NCI-H446 treated with DMSO at 0.1 percent for 48 hours (cell line): ENCODE measurements around the gene ABCB10.
"Not testable (repeated sequence)": the region's sequence is repeated elsewhere in the genome, so short reads cannot be mapped to it uniquely, and the experiment has no call there.

Source experiments
- DNase-seq: peaks from one replicate; lab custom pipeline; 2025; lab: John Stamatoyannopoulos, UW

ABCB10 gene

DNA sequence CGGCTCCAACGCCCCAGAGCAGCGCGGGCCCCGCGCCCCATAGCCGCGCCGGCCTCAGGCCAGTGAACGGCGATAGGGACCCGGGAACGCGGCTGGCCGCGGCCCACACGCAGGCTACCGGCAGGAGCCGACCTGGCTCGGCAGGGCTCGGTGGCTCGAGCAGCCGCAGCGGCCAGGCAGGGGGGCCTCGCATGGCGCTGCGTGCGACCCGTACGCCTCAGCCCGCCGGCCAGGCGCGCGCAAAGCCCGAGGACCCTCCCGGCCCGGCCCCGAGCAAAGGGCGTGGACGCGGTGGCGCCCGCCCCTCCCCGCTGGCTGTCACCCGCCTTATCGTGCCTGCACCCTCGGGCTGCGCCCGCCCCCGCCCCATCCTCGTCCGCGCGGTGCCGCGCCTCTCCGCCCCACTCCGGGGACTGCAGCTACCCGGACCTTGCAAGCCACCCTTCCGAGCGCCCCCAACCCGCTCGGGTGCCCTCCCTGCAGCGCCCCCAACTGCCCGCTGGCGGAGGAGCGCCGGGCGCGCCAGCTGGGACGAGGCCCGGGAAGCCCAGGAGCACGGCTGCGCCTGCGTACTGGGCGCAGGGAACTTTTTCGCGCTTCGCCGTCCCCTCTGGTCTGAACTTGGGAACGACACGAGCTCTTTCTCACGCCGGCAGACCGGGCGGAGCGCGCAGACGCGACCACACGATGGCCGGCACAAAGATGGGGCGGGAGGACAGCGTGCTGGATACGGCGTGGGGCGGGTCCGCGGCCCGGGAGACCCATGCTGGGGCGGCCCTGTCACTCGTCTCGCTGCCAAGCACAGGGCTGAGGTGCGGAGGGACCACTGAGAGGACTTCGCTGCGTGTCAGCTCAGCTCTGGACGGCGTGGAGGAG lies at the start of gene ABCB10:
ABCB10 (minus strand) TSS at position 248 of the 876 bp plus-strand sequence; CDS start at position 193, 55 bp downstream.
- DNase-seq: peak; percentile 95

DNA sequence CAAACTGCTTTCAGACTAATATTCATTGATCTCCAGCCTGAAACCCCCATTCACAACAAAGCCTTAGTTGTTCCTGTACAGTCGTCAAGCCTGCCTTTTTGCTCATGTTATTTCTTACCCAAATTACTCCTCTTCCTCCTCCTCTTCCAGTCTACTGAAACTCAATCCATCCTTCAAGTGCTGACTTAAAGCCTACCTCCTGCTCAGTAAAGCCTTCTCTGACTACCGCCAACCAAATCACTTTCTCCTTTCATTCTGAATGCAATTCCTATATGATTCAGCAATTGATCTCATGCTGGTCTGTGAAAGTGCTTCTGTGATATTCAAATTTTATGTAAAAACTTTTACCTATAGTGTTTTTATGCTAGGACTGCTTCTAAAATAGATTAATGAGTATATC lies 48.9 kb upstream of the ABCB10 start:
- DNase-seq: no peak

DNA sequence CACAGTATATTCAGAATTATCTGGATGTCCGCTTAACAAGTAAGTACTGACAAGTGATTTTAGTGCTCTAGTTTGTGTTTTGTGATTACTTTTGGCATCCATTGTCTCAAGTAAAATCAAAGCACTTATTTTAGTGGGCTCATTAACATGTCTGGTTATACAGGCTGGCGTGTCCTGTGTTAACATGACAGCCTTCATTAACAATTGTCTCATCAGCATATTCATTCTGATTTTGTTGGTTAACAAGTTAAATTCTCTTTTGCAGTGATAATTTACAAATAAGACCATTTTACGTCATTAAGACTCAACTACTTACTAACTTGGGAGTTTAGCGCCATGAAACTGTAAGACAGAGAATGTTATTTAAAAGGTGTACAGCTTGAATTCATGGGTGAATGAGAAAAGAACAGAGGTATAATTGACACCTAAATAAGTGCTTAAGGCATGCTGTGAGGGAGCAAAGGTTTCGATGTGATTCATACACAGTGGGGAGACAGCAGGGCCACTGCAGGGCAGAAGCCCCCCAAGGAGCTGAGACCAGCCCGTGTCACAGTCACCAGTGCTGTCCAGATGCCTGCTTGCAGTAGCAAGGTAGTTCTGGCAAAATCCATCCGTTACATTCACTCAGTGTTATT lies 45.0 kb upstream of the ABCB10 start:
- no peak for DNase-seq

DNA sequence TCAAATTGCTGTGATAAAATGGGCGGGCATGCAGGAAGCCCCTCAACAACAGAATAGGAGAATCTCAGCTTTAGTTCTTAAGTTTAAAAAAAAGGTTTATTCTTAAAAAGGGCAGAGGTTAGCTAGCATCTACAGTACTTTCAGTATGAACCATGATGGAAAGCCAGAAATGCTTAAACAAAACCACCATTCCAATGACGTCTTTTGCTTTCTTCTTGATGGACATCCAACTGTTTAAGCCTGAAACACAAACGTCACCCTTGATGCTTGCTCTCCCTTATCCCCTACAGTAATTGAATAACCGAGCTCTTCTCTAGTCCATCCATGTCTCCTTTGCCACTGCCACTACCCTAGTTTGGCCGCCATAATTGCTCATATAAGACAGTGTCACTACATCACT lies 41.7 kb upstream of the ABCB10 start:
- DNase-seq: no peak

DNA sequence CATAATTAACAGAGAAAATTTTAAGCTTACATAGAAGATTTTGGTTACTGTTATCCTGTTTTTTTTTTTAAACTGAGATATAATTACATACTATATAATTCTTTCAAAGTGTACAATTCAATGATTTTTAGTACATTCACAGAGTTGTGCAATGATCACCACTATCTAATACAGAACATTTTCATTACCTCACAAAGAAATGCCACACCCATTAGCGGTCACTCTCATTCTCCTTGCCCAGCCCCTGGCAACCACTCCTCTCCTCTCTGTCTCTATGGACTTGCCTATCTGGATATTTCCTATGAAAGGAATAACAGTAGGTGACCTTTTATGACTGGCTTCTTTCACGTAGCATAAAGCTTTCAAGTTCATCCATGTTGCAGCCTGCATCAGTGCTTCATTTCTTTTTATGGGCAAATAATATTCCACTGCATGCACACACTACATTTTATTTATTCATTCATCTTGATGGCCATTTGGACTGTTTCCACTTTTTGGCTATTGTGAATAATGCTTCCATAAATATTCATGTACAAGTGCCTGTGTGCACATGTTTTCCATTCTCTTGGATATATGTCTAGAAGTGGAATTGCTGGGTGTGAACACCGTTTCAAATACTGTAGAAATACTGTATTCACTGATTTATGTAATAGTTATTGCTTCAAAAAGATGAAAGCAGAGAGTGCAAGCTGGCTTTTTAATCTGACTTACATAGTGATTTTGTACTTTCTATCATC lies 40.9 kb upstream of the ABCB10 start:
- no peak for DNase-seq

DNA sequence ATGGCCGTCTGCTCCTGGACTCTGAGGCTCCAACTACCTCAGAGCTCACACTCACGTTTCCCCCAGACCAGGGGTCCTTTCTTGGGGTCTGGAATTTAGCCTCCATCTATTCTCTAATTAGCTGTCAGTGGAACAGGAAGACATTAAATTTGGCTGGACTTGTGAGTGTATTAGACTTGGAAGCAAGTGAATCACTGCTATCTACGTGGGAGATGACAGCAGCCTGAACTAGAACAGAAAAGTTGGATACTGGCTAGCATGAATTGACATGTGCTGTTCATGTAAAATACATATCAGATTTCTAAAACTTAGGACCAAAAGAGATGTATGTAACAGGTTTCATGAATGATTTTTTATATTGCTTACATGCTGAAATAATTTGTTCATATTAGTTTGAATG lies 39.4 kb upstream of the ABCB10 start:
- DNase-seq: no peak

DNA sequence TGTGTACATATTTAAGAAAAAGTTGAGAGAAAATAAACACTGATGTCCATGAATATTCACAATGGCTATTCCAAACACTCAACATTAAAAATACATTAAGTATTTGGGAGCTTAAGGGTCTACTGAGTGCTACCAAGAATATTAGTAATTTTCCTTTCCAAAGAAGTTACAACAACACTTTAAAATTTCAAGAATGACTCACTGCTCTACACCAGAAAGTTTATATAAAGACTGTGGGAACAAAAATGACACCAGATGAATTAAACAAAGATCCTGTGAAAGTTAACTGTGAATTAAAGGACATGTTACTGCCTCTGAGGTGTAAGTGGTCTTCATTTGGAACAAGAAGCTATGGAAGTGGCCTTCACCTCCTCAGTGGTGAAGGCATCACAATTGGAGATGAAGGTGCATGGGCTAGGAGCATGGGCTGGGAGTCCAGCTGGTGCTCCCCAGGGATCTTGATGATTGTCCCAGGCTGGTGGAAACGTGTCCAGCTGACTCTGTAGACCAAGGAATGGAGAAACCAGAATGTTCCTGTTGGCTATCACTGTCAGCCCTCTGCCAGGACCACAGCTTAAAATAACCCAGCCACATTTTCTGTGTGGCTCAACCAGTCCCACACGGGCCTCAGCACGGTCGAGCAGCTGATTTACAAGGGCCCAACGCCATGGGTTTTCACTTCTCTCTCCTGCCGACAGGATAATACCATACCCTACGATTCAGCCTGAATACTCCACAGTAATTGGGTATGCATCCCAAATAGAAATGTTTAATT lies 38.6 kb upstream of the ABCB10 start:
- no peak for DNase-seq

DNA sequence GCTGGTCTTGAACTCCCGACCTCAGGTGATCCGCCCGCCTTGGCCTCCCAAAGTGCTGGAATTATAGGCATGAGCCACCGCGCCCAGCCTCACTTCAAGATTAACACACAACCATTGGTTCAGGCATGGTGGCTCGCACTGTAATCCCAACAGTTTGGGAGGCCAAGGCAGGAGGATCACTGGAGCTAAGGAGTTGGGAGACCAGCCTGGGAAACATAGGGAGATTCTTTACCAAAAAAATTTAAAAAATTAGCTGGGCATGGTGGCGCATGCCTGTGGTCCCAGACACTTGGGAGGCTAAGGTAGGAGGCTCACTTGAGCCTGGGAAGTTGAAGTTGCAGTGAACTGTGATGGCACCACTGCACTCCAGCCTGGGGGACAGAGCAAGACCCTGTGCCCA lies 37.4 kb upstream of the ABCB10 start:
- not testable (repeated sequence) for DNase-seq

DNA sequence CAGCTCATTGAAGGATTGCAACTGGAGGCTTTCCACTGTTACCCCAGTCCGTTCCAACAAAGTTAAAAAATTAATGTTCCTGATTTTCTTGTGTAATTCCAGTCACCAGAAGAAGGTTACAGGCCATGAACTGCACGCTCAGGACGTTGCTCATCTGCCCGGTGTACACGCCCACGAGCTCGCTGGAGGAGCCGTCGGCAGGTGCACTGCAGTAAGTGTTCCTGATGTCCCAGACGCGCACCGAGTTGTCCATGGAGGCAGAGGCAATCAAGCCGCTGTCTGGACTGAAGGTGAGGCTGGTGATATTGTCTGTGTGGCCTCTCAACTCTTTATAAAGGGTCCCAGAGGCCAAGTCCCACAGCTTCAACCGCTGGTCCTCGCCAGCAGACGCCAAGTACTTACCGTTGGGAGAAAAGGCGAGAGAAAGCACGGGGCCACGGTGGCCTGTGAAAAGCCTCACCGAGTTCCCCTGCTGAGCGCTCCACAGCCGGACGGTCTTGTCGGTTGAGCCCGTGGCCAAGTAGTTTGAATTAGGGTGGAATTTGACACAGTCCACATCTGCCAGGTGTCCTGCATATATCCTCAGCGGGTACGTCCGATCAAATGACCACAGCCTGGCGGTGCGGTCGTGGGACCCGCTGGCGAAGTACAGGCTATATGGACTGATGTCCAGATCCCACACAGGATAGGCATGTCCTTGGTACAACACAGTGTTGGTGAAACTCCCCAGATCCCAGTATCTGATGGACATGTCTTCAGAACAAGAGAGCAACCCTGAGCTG lies 35.9 kb upstream of the ABCB10 start:
- DNase-seq: no peak

DNA sequence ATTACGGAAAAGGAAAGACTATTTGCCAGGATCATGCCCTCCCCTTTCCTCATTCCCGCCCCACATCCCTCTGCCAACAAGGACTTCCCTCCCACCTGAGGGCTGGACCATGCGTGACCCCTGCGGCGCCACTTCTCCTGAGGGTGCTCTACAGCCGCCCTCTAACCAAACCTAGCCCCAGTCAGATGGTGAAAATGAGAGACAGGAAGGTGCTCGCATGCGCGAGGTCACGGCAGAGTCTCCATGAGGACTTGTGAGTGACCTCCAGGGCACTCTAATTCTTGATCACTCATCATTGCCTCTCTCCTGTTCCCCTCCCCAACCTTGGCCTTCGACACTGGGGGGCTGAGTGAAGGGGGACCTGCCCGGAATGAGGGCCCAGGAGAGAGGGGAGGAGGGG lies 35.3 kb upstream of the ABCB10 start:
- no peak for DNase-seq

DNA sequence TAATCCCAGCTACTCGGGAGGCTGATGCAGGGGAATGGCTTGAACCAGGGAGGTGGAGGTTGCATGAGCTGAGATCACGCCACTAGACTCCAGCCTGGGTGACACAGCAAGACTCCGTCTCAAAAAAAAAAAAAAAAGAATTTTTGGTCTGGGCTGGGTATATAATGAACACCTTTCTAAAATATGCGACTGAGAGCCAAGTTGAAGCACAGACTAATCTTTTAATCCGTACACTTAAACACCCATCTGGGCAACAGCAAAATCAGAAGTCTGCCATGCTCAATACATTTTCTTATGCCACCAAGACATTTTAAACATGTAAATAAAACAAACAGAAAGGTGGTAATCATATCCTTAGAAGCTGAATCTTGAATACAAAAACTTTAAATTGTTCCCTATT lies 31.6 kb upstream of the ABCB10 start:
- DNase-seq: no peak

DNA sequence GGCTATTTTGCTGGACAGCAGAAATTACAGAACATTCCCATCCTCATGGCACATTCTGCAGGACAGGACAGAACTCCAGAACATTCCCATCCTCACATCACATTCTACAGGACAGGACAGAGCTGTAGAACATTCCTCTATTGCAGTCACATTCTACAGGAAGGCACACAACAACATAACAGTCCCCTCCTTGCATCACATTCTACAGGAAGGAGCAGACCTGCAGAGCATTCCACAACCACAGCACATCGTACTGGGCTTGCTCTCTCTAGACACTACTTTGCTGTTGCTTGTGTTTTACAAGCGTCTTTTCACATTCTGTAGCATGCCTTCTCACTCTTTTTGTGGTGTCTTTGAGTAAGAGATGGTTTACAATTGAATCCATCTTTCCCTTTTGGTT lies 26.8 kb upstream of the ABCB10 start:
- DNase-seq: no peak

DNA sequence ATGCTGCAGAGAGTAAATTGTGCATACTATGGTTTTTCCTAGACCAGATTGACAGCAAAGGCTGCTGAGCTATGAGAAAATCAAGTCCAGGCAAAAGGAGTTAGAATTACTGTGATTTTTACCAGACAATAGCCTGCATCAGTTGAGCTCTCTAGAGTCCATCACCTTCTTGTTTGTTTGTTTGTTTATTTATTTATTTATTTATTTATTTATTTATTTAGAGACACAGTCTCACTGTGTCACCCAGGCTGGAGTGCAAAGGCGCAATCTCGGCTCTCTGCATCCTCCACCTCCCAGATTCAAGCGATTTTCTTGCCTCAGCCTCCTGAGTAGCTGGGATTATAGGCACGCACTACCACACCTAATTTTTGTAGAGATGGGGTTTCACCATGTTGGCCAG lies 24.2 kb upstream of the ABCB10 start:
- DNase-seq: no peak

DNA sequence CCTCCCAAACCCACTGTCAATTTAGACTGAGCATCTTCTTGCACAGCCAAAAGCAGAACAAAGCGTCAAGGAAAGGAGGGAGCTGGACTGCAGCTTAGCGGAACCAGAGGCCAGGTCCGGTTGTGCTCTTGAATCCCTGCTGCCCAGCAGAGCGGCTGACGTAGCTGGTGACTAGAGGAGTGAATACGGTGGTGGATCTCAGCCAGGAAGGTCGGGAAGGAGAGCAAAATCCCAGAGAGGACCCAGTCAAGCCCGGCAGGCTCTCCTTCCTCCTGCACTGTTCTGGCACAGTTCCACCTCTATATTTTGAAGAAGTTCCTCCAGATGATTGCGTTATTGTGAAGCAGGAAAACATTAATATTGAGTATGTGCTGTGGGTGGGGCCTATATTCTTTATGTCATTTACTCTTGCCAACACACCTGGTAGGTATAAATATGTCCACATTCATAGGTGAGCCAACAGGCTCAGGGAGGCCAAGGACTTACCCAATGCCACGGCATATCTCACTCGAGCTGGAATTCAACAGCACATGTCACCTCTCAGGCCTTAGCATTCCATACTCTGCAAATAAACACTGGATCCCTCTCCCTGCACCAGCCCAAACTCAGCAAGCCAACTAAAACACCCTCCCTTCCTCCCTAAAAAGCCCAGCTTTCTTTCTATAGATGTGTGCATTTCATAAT lies 23.6 kb upstream of the ABCB10 start:
- no peak for DNase-seq

DNA sequence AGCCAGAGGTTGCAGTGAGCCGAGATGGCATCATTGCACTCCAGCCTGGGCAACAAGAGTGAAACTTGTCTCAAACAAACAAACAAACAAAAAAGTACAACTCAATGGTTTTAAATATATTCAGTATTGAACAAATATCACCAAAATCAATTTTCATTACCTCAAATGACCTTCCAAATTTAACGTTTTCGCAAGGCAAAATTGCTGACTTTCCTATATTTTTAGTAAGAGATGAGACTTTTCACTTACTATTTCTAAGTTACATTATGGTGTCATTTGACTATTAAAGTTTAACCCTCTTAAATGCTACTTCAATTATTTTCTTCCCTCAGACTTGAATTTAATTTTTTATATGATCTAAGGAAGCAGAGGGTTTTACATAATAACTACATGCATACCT lies 23.0 kb upstream of the ABCB10 start:
- DNase-seq: no peak

DNA sequence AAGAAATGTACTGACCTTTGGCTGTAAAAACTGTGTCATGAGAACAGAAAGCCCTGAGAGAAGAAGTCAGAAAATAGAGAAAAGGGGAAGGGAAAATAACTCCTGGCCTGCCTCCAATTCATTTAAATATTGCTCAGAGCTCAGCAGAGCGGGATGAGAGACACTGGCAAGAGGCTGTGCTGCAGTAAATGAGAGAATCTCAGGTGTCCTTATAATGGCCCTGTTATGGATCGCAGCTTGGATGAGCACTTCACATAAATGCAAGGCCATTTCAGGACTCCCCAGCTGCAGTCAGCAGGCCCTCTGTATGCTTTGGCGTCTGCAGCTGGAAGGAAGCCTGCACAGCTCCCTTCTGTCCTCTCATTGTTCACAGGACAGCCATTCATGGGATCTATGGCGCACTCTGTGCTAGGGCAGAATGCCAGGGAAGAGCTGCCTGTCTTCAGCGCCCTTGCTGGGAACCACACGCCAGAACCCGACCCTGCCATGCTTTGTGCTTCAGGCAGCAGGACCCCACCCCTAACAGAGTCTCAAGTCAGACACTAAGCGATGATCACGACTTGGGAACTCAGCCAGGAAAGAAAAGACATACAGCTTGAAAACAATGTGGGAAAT lies 20.7 kb upstream of the ABCB10 start:
- peak; percentile 76 for DNase-seq

DNA sequence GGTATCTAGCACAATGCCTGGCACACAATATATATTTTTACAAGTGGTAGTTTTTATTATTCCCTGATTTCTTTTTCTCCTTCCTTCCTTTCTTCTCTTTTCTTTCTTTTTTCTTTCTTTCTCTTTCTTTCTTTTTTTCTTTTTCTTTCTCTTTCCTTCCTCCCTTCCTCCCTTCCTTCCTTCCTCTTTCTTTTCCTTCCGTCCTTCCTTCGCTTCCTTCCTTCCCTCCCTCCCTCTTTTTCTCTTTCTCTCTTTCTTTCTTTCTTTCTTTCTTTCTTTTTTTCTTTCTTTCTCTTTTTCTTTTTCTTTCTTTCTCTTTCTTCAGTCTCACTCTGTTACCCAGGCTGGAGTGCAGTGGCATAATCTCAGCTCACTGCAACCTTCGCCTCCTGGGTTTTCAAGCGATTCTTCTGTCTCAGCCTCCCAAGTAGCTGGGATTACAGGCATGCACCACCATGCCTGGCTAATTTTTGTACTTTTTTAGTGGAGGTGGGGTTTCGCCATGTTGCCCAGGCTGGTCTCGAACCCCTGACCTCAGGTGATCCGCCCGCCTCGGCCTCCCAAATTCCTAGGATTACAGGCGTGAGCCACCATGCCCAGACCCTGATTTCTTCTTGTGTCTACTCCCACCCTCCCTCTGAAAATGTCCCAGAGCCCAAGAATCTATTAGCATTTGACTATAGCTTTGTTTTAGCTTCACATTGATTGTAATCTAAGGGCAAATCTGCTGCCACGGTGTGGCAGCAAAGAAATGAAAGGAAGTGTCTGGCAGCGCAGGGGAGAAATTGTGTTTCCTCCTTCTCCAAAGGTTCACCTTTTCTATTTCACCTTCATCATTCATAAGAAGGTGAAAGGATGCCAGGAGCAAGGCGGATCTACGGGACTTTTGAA lies 19.9 kb upstream of the ABCB10 start:
- no peak for DNase-seq

DNA sequence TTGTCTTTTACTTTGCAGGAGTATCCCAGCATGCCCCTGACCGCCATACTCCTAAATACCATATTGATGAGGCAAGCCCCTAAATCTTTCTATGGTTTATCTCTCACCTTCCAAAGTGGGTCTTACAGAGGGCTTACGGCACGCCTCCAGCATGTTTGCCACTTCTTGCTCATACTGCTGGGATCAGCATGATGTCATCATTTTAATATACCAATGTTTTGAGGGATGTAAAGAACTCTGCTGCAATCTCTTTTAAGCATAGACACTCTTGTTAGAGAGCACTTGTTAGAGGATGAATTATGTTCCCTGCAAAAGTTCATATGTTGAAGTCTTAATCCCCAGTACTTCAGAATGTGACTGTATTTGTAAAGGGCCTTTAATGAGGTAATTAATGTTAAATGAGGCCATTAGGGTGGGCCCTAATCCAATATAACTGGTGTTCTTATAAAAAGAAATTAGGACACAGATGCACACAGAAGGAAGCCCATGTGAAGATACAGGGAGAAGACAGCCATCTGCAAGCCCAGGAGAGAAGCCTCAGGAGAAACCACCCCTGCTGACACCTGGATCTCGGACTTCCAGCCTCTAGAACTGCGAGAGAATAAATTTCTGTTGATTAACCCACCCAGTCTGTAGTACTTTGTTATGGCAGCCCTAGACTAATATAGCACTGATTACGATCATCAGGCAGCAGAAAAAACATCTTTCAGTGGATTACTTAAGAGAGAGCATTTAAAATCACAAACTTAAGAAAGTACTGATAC lies 16.4 kb upstream of the ABCB10 start:
- DNase-seq: no peak
